CD4-positive, CD25-positive, alpha-beta regulatory T cell (primary cell): Measurements from ENCODE around the gene DEDD2. TPM values are rescaled to one million over a fixed set of nuclear protein-coding genes. Genes with fewer than 3 reads are reported as not detected.
A peak's percentile ranks its signal among the peaks of the same experiment; 100 is the strongest.

Experiments used
- ATAC-seq, 2 donors: fragments of 150-1000 bp; cut with Tn5 transposase; one replicate each; pipeline ENCODE4 v1.10.0; 2021; ENCODE audit warnings: low read depth in 2 of 2, moderate number of reproducible peaks in 2 of 2, moderate library complexity in 1 of 2
- DNase-seq, 3 donors: peaks; one replicate each; pipeline versions ENCODE4 v3.0.0 to v3.0.0-alpha.2; 2012 to 2022; ENCODE audit warnings: mixed read lengths in 1 of 3
- H3K27ac ChIP-seq: one replicate; pipeline ENCODE4 v1.7.0; 2013; ENCODE audit warnings: mild to moderate bottlenecking, low read length; ENCODE audit not compliant: insufficient read depth, poor library complexity, severe bottlenecking
- H3K27me3 ChIP-seq: one replicate; pipeline ENCODE4 v1.7.0; 2013; ENCODE audit warnings: low read length; ENCODE audit not compliant: control insufficient read depth, insufficient read depth
- H3K36me3 ChIP-seq: one replicate; pipeline ENCODE4 v1.7.0; 2013; ENCODE audit warnings: mild to moderate bottlenecking, low read length, moderate library complexity; ENCODE audit not compliant: control insufficient read depth, insufficient read depth
- H3K4me1 ChIP-seq: 2 replicates; pipeline ENCODE4 v1.7.0; 2013; ENCODE audit warnings: mild to moderate bottlenecking, low read length; ENCODE audit not compliant: insufficient read depth, control insufficient read depth, poor library complexity, severe bottlenecking
- H3K4me3 ChIP-seq: one replicate; pipeline ENCODE4 v1.7.0; 2013; ENCODE audit warnings: low read depth, mild to moderate bottlenecking, low read length, moderate library complexity
- H3K9me3 ChIP-seq, 2 experiments: 1 replicate in 1 of 2; 2 replicates in 1 of 2; pipeline ENCODE4 v1.7.0; 2013; ENCODE audit warnings: low read length in 2 of 2, mild to moderate bottlenecking in 1 of 2, moderate library complexity in 1 of 2; ENCODE audit not compliant: control insufficient read depth in 2 of 2
- H3K27ac Mint-ChIP-seq, 3 donors: one replicate each; pipeline ENCODE4 v1.8.0; 2020 to 2022; ENCODE audit warnings: mild to moderate bottlenecking in 3 of 3, mixed read lengths in 3 of 3, moderate library complexity in 2 of 3
- H3K27me3 Mint-ChIP-seq: one replicate; pipeline ENCODE4 v1.8.0; 2022; ENCODE audit warnings: mild to moderate bottlenecking, mixed read lengths
- H3K36me3 Mint-ChIP-seq: one replicate; pipeline ENCODE4 v1.8.0; 2020; ENCODE audit warnings: mixed read lengths
- H3K4me1 Mint-ChIP-seq, 4 donors: one replicate each; pipeline ENCODE4 v1.8.0; 2020 to 2022; ENCODE audit warnings: mixed read lengths in 4 of 4, mild to moderate bottlenecking in 1 of 4
- H3K4me3 Mint-ChIP-seq, 4 donors: one replicate each; pipeline ENCODE4 v1.8.0; 2020 to 2022; ENCODE audit warnings: mild to moderate bottlenecking in 4 of 4, mixed read lengths in 4 of 4, moderate library complexity in 3 of 4
- H3K9me3 Mint-ChIP-seq, 7 donors: one replicate each; pipeline ENCODE4 v1.8.0; 2020 to 2022; ENCODE audit warnings: mixed read lengths in 7 of 7, mild to moderate bottlenecking in 3 of 7, moderate library complexity in 2 of 7
- polyA plus RNA-seq, 4 donors: library from polyadenylated mRNA; unstranded; fragments of 300-500 nt; fragmentation: Illumina TruSeq; gene quantifications; one replicate each; pipeline ENCODE4 v1.2.3, GENCODE V29; 2021
- total RNA-seq: library from RNA; stranded (reverse); gene quantifications from one replicate; pipeline ENCODE4 v1.2.3, GENCODE V29; 2022

Gene DEDD2
- total and polyA plus RNA-seq, 5 donors from 2014 or later = 99.8 to 179 (median 157) TPM

GRCh38 chr19:42151782-42152684 lies 65.4 kb downstream of the DEDD2 start:
- no peaks in the 10 kb centered on the region for H3K27me3 ChIP-seq
- Mint-ChIP-seq H3K4me3 (no peak overlapping the region), H3K27ac (peak overlapping the region in 1 of 3 donors; percentile 65), H3K27me3 (peaks cover 4% of the 10 kb centered on the region), H3K9me3 (no peaks in the 10 kb centered on the region), H3K4me1 (peaks cover 0 to 40% (median 15%) of the 10 kb centered on the region in 4 donors), H3K36me3 (peaks cover 21% of the 10 kb centered on the region)
- ATAC-seq (no peak), DNase-seq (no peak)
- H3K27ac ChIP-seq = no peak overlapping the region
- no peaks in the 10 kb centered on the region for H3K36me3 ChIP-seq
- peaks cover 10% of the 10 kb centered on the region for H3K4me1 ChIP-seq
- H3K4me3 ChIP-seq = no peak overlapping the region
- no peaks in the 10 kb centered on the region for H3K9me3 ChIP-seq

GRCh38 chr19:42150911-42151361 lies 66.5 kb downstream of the DEDD2 start:
- Histone ChIP-seq H3K9me3 (no peaks in the 10 kb centered on the region), H3K4me3 (no peak overlapping the region), H3K27ac (no peak overlapping the region), H3K36me3 (no peaks in the 10 kb centered on the region), H3K4me1 (peaks cover 10% of the 10 kb centered on the region), H3K27me3 (no peaks in the 10 kb centered on the region)
- no peak for DNase-seq
- no peaks in the 10 kb centered on the region for H3K9me3 Mint-ChIP-seq
- no peak overlapping the region for H3K27ac Mint-ChIP-seq
- peaks cover 4% of the 10 kb centered on the region for H3K27me3 Mint-ChIP-seq
- no peak for ATAC-seq
- H3K36me3 Mint-ChIP-seq = peaks cover 29% of the 10 kb centered on the region
- no peak overlapping the region for H3K4me3 Mint-ChIP-seq
- peaks cover 0 to 40% (median 15%) of the 10 kb centered on the region in 4 donors for H3K4me1 Mint-ChIP-seq

GRCh38 chr19:42150364-42150763 lies 67.1 kb downstream of the DEDD2 start:
- H3K36me3 Mint-ChIP-seq = peaks cover 27% of the 10 kb centered on the region
- DNase-seq (no peak), ATAC-seq (no peak)
- no peaks in the 10 kb centered on the region for H3K27me3 ChIP-seq
- peaks cover 4% of the 10 kb centered on the region for H3K27me3 Mint-ChIP-seq
- H3K4me1 Mint-ChIP-seq = peaks cover 0 to 35% (median 14%) of the 10 kb centered on the region in 4 donors
- H3K27ac ChIP-seq = no peak overlapping the region
- no peak overlapping the region for H3K4me3 ChIP-seq
- no peaks in the 10 kb centered on the region for H3K9me3 ChIP-seq
- no peaks in the 10 kb centered on the region for H3K36me3 ChIP-seq
- H3K4me3 Mint-ChIP-seq = no peak overlapping the region
- H3K9me3 Mint-ChIP-seq = no peaks in the 10 kb centered on the region
- H3K27ac Mint-ChIP-seq = no peak overlapping the region
- H3K4me1 ChIP-seq = peaks cover 10% of the 10 kb centered on the region

- Mint-ChIP-seq H3K27ac (peak overlapping the region in 1 of 3 donors; percentile 66), H3K27me3 (peaks cover 4% of the 10 kb centered on the region), H3K4me3 (no peak overlapping the region), H3K9me3 (no peaks in the 10 kb centered on the region), H3K4me1 (peaks cover 0 to 30% (median 7%) of the 10 kb centered on the region in 4 donors), H3K36me3 (peaks cover 27% of the 10 kb centered on the region)
- no peak overlapping the region for H3K27ac ChIP-seq
- no peak for DNase-seq
- no peaks in the 10 kb centered on the region for H3K9me3 ChIP-seq
- peaks cover 2% of the 10 kb centered on the region for H3K4me1 ChIP-seq
- H3K27me3 ChIP-seq = no peaks in the 10 kb centered on the region
- no peak for ATAC-seq
- H3K4me3 ChIP-seq = no peak overlapping the region
- no peaks in the 10 kb centered on the region for H3K36me3 ChIP-seq
Observed at GRCh38 chr19:42149447-42150202, 67.9 kb downstream of the DEDD2 start.

Other genes with a start within 250 kb of the DEDD2 start
- gene ATP1A3, start 223.4 kb downstream of the DEDD2 start, total RNA-seq = 11.1 TPM
- gene ATP1A3, start 223.4 kb downstream of the DEDD2 start, polyA plus RNA-seq = 1 to 10 TPM in 3 of 4 donors, under 1 TPM in 1; 0.92 to 3.5 (median 1.7) TPM
- gene GRIK5, start 147.5 kb downstream of the DEDD2 start, total RNA-seq = 0.52 TPM
- under 1 TPM in 1 of 4 donors, not detected in 3; 0.06 TPM for gene GRIK5, start 147.5 kb downstream of the DEDD2 start, polyA plus RNA-seq
- gene ZNF574, start 141.5 kb downstream of the DEDD2 start, total RNA-seq = 24.0 TPM
- 10 to 100 TPM; 10.7 to 22.1 (median 15.5) TPM for gene ZNF574, start 141.5 kb downstream of the DEDD2 start, polyA plus RNA-seq
- 48.9 TPM for gene POU2F2, start 85.2 kb downstream of the DEDD2 start, total RNA-seq
- gene POU2F2, start 85.2 kb downstream of the DEDD2 start, polyA plus RNA-seq = 1 to 10 TPM; 4.2 to 7.2 (median 6.4) TPM
- 8.8 TPM for gene ZNF526, start 2.6 kb upstream of the DEDD2 start, total RNA-seq
- 1 to 10 TPM; 4.0 to 7.7 (median 5.3) TPM for gene ZNF526, start 2.6 kb upstream of the DEDD2 start, polyA plus RNA-seq
- 31.3 TPM for gene GSK3A, start 24.9 kb upstream of the DEDD2 start, total RNA-seq
- gene GSK3A, start 24.9 kb upstream of the DEDD2 start, polyA plus RNA-seq = 10 to 100 TPM; 12.0 to 16.0 (median 12.9) TPM
- 96.4 TPM for gene ERF, start 37.5 kb upstream of the DEDD2 start, total RNA-seq
- 1 to 10 TPM; 1.4 to 7.5 (median 2.6) TPM for gene ERF, start 37.5 kb upstream of the DEDD2 start, polyA plus RNA-seq
- 124 TPM for gene CIC, start 51.6 kb upstream of the DEDD2 start, total RNA-seq
- under 1 TPM; 0.41 to 0.91 (median 0.68) TPM for gene CIC, start 51.6 kb upstream of the DEDD2 start, polyA plus RNA-seq
- not detected for gene PRR19, start 84.5 kb upstream of the DEDD2 start, total RNA-seq
- gene PRR19, start 84.5 kb upstream of the DEDD2 start, polyA plus RNA-seq = under 1 TPM; 0.10 to 0.83 (median 0.21) TPM
- gene PAFAH1B3, start 84.9 kb upstream of the DEDD2 start, total RNA-seq = 27.5 TPM
- gene PAFAH1B3, start 84.9 kb upstream of the DEDD2 start, polyA plus RNA-seq = 10 to 100 TPM; 54.5 to 71.6 (median 59.8) TPM
- not detected for gene TMEM145, start 95.6 kb upstream of the DEDD2 start, total RNA-seq
- gene TMEM145, start 95.6 kb upstream of the DEDD2 start, polyA plus RNA-seq = not detected
- gene MEGF8, start 108.0 kb upstream of the DEDD2 start, total RNA-seq = 6.5 TPM
- gene MEGF8, start 108.0 kb upstream of the DEDD2 start, polyA plus RNA-seq = under 1 TPM; 0.18 to 0.23 (median 0.20) TPM
- not detected for gene CNFN, start 172.6 kb upstream of the DEDD2 start, total RNA-seq
- under 1 TPM in 2 of 4 donors, not detected in 2; 0.49 TPM for gene CNFN, start 172.6 kb upstream of the DEDD2 start, polyA plus RNA-seq
- gene LIPE, start 209.7 kb upstream of the DEDD2 start, total RNA-seq = 13.2 TPM
- 1 to 10 TPM; 3.0 to 7.1 (median 5.4) TPM for gene LIPE, start 209.7 kb upstream of the DEDD2 start, polyA plus RNA-seq
- gene CXCL17, start 225.3 kb upstream of the DEDD2 start, total RNA-seq = not detected
- gene CXCL17, start 225.3 kb upstream of the DEDD2 start, polyA plus RNA-seq = under 1 TPM in 1 of 4 donors, not detected in 3; 0.28 TPM